ENCODE measurements around the gene SERTAD3. TPM values are rescaled to one million over a fixed set of nuclear protein-coding genes. Genes with fewer than 3 reads are reported as not detected.

Gene SERTAD3
- total and polyA plus RNA-seq, 2 donors (not counting 3 experiments of a cell fraction or from before 2014, with no cell fraction given) = 13.3 to 29.9 TPM

- H3K79me2 ChIP-seq (ENCODE audit: control insufficient read depth, insufficient read depth, low read length) = no peaks in the 10 kb centered on the region
- intact Hi-C loops (cut with micrococcal nuclease) = loop anchor here (5.0 kb wide), 1 partner anchor 120 kb away; the partner anchor contains the start of genes C19orf47 and PLD3
- no peak within 1 kb of the TSS for H3K27ac ChIP-seq (ENCODE audit: insufficient read depth, low read depth, low read length)
- H3K9me1 ChIP-seq (replicated peaks; ENCODE audit: control insufficient read depth, extremely low read depth, insufficient read depth, low read length) = no peaks in the 10 kb centered on the region
- ChIA-PET CTCF (interaction anchor here (0.7 to 4.4 kb wide), 2 partner anchors 47 to 167 kb away, joined by 3 to 43 read pairs; no protein-coding TSS in a partner anchor), POLR2A (no interaction called here)
- H3K4me3 ChIP-seq (replicated peaks in 1 of 3; ENCODE audit: insufficient read depth in 1 of 3, low read depth in 1 of 3, low read length in 3 of 3) = peak within 1 kb of the TSS in 1 of 3 experiments; percentile 14
- no peak within 1 kb of the TSS for H3K9ac ChIP-seq (replicated peaks; ENCODE audit: extremely low read depth, insufficient read depth, low read length)
- dilution Hi-C loops (cut with MboI; ENCODE audit: extremely low pct_ligation_motif_present, low sequenced_read_pairs) = no loop called here
- peaks cover 14% of the 10 kb centered on the region for H3K4me1 ChIP-seq (ENCODE audit: control insufficient read depth, extremely low read depth, insufficient read depth, low read length)
- no peaks in the 10 kb centered on the region for H3K36me3 ChIP-seq (ENCODE audit: control insufficient read depth in 2 of 2, extremely low read depth in 1 of 2, insufficient read depth in 2 of 2, low read length in 2 of 2)
- H4K20me1 ChIP-seq (replicated peaks; ENCODE audit: control insufficient read depth, extremely low read depth, insufficient read depth, low read length) = no peaks in the 10 kb centered on the region
- H3K4me2 ChIP-seq (ENCODE audit: insufficient read depth, low read length) = peak within 1 kb of the TSS; percentile 22
- H2AFZ ChIP-seq (ENCODE audit: low read depth, low read length) = peak within 1 kb of the TSS; percentile 33
- H3K9me3 ChIP-seq (replicated peaks; ENCODE audit: control insufficient read depth, insufficient read depth, low read length) = no peaks in the 10 kb centered on the region
- FAIRE-seq = no peak
- no peak for DNase-seq (ENCODE audit: low read depth, low spot score)
- H3K27me3 ChIP-seq (ENCODE audit: control insufficient read depth in 2 of 2, insufficient read depth in 2 of 2, low read length in 2 of 2) = peaks cover 2 to 5% of the 10 kb centered on the region in 2 experiments
- no TSS peak for BruUV-seq (replicated peaks)
- TF ChIP-seq EZH2 (IDR thresholded peaks at IDR 0.05; ENCODE audit: borderline replicate concordance, low read depth, low read length, severe bottlenecking) = peak; percentile 67
- TF ChIP-seq POLR2A (IDR thresholded peaks at IDR 0.05; ENCODE audit: low read depth, low read length) = no peak
- no peak for TF ChIP-seq FOS (IDR thresholded peaks at IDR 0.05; ENCODE audit: borderline replicate concordance, insufficient read depth, low read length)
Observed at GRCh38 chr19:40466985-40467734, 23.0 kb upstream of the SERTAD3 start, which contains the start of gene SPTBN4. TSS of gene SPTBN4 (plus strand) at chr19:40467001. CDS start at chr19:40472622, 5,621 bp downstream.

GRCh38 chr19:40466219-40466984, 22.3 kb upstream of the SERTAD3 start:
- Histone ChIP-seq H3K4me3 (replicated peaks in 1 of 3; ENCODE audit: insufficient read depth in 1 of 3, low read depth in 1 of 3, low read length in 3 of 3) (peak overlapping the region in 1 of 3 experiments; percentile 14), H3K36me3 (ENCODE audit: control insufficient read depth in 2 of 2, extremely low read depth in 1 of 2, insufficient read depth in 2 of 2, low read length in 2 of 2) (no peaks in the 10 kb centered on the region), H3K9me3 (replicated peaks; ENCODE audit: control insufficient read depth, insufficient read depth, low read length) (no peaks in the 10 kb centered on the region), H3K4me1 (ENCODE audit: control insufficient read depth, extremely low read depth, insufficient read depth, low read length) (peaks cover 14% of the 10 kb centered on the region), H2AFZ (ENCODE audit: low read depth, low read length) (peak overlapping the region; percentile 33), H3K9ac (replicated peaks; ENCODE audit: extremely low read depth, insufficient read depth, low read length) (no peak overlapping the region), H3K4me2 (ENCODE audit: insufficient read depth, low read length) (peak overlapping the region; percentile 22), H4K20me1 (replicated peaks; ENCODE audit: control insufficient read depth, extremely low read depth, insufficient read depth, low read length) (no peaks in the 10 kb centered on the region), H3K9me1 (replicated peaks; ENCODE audit: control insufficient read depth, extremely low read depth, insufficient read depth, low read length) (no peaks in the 10 kb centered on the region), H3K27ac (ENCODE audit: insufficient read depth, low read depth, low read length) (no peak overlapping the region), H3K27me3 (ENCODE audit: control insufficient read depth in 2 of 2, insufficient read depth in 2 of 2, low read length in 2 of 2) (peaks cover 2 to 5% of the 10 kb centered on the region in 2 experiments), H3K79me2 (ENCODE audit: control insufficient read depth, insufficient read depth, low read length) (no peaks in the 10 kb centered on the region)
- dilution Hi-C loops (cut with MboI; ENCODE audit: extremely low pct_ligation_motif_present, low sequenced_read_pairs) (no loop called here), intact Hi-C loops (cut with micrococcal nuclease) (loop anchor here (5.0 kb wide), 1 partner anchor 119 kb away; the partner anchor contains the start of genes C19orf47 and PLD3)
- TF ChIP-seq GATA2 (IDR thresholded peaks at IDR 0.05; ENCODE audit: insufficient read depth, insufficient read length, low read depth, low read length) (no peak), EZH2 (IDR thresholded peaks at IDR 0.05; ENCODE audit: borderline replicate concordance, low read depth, low read length, severe bottlenecking) (peak; percentile 70), MAX (IDR thresholded peaks at IDR 0.05; ENCODE audit: insufficient read depth, insufficient read length) (peak; percentile 76)
- FAIRE-seq (no peak), DNase-seq (ENCODE audit: low read depth, low spot score) (no peak)
- no TSS peak for BruUV-seq (replicated peaks)
- ChIA-PET POLR2A (interaction anchor here (0.9 to 2.4 kb wide), 3 partner anchors 23 to 101 kb away, joined by 4 to 13 read pairs (median 11); partner anchors contain the start of genes SERTAD1 and SERTAD3), CTCF (interaction anchor here (0.6 to 4.4 kb wide), 15 partner anchors 10 to 168 kb away, joined by 3 to 44 read pairs (median 5); partner anchors contain the start of genes LTBP4 and SERTAD1)

Data from endothelial cell of umbilical vein (primary cell).